Adrenal gland (tissue), 5 donors: ENCODE measurements around the gene NR2C1.

Source experiments
- POLR2A ChIP-seq, 2 donors: fragments of 450-650 bp; IDR thresholded peaks; one replicate each; pipeline ENCODE4 v1.6.1; 2017; ENCODE audit warnings: antibody characterized with exemption in 2 of 2, mild to moderate bottlenecking in 2 of 2, moderate library complexity in 1 of 2
- TF ChIP-seq, protein P1 (sequence below), 6 experiments: fragments of 450-650 bp in 4 of 6; fragments of 200-600 bp in 2 of 6; sonication (generic) in 1 of 6; IDR thresholded peaks; 1 replicate in 5 of 6; 2 replicates in 1 of 6; pipeline versions ENCODE4 v1.5.1 to v1.8.0; 2016 to 2021; ENCODE audit warnings: antibody characterized with exemption in 6 of 6, mild to moderate bottlenecking in 2 of 6, moderate library complexity in 1 of 6
- donor health status: DM: no; HTN: no; CAD: no.

DNA sequence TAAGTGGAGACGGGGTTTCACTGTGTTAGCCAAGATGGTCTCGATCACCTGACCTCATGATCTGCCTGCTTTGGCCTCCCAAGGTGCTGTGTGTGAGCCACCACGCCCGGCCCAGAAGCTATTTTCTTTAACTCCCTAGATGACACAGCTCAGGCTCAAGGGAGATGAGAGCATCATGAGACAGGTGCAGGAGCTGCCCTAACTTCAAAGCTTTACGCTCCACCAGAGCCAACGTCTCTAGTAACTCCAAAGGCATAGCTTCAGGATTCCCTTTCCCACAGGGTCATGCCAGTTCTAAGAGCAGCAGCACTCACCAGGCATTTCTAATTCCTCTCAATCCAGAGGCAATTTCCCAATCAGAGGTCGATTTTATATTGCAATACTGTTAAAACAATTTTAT, 91.0 kb downstream of the NR2C1 start:
- TF ChIP-seq, protein P1, sequence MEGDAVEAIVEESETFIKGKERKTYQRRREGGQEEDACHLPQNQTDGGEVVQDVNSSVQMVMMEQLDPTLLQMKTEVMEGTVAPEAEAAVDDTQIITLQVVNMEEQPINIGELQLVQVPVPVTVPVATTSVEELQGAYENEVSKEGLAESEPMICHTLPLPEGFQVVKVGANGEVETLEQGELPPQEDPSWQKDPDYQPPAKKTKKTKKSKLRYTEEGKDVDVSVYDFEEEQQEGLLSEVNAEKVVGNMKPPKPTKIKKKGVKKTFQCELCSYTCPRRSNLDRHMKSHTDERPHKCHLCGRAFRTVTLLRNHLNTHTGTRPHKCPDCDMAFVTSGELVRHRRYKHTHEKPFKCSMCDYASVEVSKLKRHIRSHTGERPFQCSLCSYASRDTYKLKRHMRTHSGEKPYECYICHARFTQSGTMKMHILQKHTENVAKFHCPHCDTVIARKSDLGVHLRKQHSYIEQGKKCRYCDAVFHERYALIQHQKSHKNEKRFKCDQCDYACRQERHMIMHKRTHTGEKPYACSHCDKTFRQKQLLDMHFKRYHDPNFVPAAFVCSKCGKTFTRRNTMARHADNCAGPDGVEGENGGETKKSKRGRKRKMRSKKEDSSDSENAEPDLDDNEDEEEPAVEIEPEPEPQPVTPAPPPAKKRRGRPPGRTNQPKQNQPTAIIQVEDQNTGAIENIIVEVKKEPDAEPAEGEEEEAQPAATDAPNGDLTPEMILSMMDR (IDR thresholded peaks at IDR 0.05) = no peak
- TF ChIP-seq POLR2A (IDR thresholded peaks at IDR 0.05) = no peak
